ENCODE measurements around the gene CEACAM19.
"Not testable (repeated sequence)": the region's sequence is repeated elsewhere in the genome, so short reads cannot be mapped to it uniquely, and the experiment has no call there.

Gene CEACAM19

DNA sequence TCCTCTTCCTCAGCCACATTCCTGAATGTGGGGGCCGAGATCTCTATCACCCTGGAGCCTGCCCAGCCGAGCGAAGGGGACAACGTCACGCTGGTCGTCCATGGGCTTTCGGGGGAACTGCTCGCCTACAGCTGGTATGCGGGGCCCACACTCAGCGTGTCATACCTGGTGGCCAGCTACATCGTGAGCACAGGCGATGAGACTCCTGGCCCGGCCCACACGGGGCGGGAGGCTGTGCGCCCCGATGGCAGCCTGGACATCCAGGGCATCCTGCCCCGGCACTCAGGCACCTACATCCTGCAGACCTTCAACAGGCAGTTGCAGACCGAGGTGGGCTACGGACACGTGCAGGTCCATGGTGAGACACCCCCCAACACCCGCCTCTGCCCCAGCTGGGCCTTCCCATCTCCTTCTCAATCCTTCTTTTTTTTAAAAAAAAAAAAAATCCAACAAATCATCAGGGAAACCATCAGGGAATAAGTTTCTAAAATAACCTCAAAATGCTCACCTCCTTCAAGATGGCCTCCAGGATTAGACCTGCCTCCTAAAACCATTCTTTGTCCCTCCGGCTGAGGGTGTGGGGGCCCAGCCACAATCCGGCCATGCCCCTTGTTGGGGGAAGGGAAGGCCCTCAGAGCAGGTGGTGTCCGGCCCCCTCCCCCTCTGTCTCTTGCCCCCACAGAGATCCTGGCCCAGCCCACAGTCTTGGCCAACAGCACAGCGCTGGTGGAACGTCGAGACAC is 32.2 kb downstream of the CEACAM19 start:
- TF ChIP-seq SUZ12 (IDR thresholded peaks at IDR 0.05; ENCODE audit: extremely low read depth, insufficient read depth, insufficient read length) (no peak), YY1 (IDR thresholded peaks at IDR 0.05; ENCODE audit: insufficient read depth, insufficient read length) (no peak), ZNF274 (IDR thresholded peaks at IDR 0.05; ENCODE audit: low read depth, low read length) (no peak)
- Histone ChIP-seq H3K4me1 (ENCODE audit: insufficient read depth, insufficient read length) (no peaks in the 10 kb centered on the region), H3K9me3 (ENCODE audit: insufficient read depth, low read length) (no peaks in the 10 kb centered on the region), H3K4me3 (ENCODE audit: insufficient read length, low read depth) (no peak overlapping the region), H3K27me3 (ENCODE audit: insufficient read depth, insufficient read length) (no peaks in the 10 kb centered on the region), H3K36me3 (ENCODE audit: insufficient read depth, insufficient read length, low read length) (no peaks in the 10 kb centered on the region), H3K9ac (ENCODE audit: insufficient read length, low read depth) (no peak overlapping the region)
- DNase-seq (ENCODE audit: low read depth, low spot score), result no peak

DNA sequence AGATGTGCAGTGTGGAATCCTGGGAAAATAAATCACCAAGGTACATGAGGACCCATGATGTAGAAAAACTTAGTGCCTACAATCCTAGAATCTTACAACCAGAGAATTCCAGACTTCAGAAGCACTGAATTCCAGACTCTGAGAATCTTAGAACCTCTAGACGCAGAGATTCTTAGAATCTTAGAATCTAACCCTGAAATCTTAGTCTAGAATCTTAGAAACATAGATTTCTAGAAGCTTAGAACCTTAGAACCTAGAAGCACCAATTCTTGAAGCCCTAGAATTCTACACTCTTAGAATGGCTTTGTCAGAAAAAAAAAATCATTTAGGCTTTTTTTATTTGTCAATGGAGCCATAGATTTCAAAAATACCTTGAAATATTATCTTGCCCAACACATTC is 33.7 kb downstream of the CEACAM19 start:
- no peaks in the 10 kb centered on the region for H3K9me3 ChIP-seq (ENCODE audit: insufficient read depth, low read length)
- TF ChIP-seq SUZ12 (IDR thresholded peaks at IDR 0.05; ENCODE audit: extremely low read depth, insufficient read depth, insufficient read length) (no peak), ZNF274 (IDR thresholded peaks at IDR 0.05; ENCODE audit: low read depth, low read length) (no peak), YY1 (IDR thresholded peaks at IDR 0.05; ENCODE audit: insufficient read depth, insufficient read length) (no peak)
- no peak for DNase-seq (ENCODE audit: low read depth, low spot score)
- H3K9ac ChIP-seq (ENCODE audit: insufficient read length, low read depth), result no peak overlapping the region
- H3K36me3 ChIP-seq (ENCODE audit: insufficient read depth, insufficient read length, low read length), result no peaks in the 10 kb centered on the region
- no peak overlapping the region for H3K4me3 ChIP-seq (ENCODE audit: insufficient read length, low read depth)
- H3K4me1 ChIP-seq (ENCODE audit: insufficient read depth, insufficient read length), result no peaks in the 10 kb centered on the region
- no peaks in the 10 kb centered on the region for H3K27me3 ChIP-seq (ENCODE audit: insufficient read depth, insufficient read length)

DNA sequence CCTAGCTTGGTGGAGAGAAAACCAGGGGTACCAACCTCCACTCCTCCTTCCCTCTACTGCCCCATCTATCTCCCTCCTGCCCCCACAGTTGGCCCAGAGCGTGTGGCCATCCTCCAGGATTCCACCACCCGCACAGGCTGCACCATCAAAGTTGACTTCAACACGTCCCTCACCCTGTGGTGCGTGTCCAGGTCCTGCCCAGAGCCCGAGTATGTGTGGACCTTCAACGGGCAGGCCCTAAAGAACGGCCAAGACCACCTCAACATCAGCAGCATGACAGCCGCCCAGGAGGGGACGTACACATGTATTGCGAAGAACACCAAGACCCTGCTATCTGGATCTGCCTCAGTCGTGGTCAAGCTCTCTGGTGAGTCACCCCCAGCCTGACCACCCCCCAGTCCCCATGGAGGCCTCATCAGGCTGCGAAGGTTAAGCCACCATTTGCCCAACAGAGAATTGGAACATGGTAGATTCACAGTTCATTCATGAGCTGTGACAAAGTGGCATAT is 34.3 kb downstream of the CEACAM19 start:
- Histone ChIP-seq H3K4me1 (ENCODE audit: insufficient read depth, insufficient read length) (no peaks in the 10 kb centered on the region), H3K9me3 (ENCODE audit: insufficient read depth, low read length) (no peaks in the 10 kb centered on the region), H3K4me3 (ENCODE audit: insufficient read length, low read depth) (no peak overlapping the region), H3K36me3 (ENCODE audit: insufficient read depth, insufficient read length, low read length) (no peaks in the 10 kb centered on the region), H3K27me3 (ENCODE audit: insufficient read depth, insufficient read length) (no peaks in the 10 kb centered on the region), H3K9ac (ENCODE audit: insufficient read length, low read depth) (no peak overlapping the region)
- TF ChIP-seq SUZ12 (IDR thresholded peaks at IDR 0.05; ENCODE audit: extremely low read depth, insufficient read depth, insufficient read length), result no peak
- no peak for TF ChIP-seq YY1 (IDR thresholded peaks at IDR 0.05; ENCODE audit: insufficient read depth, insufficient read length)
- TF ChIP-seq ZNF274 (IDR thresholded peaks at IDR 0.05; ENCODE audit: low read depth, low read length), result no peak
- no peak for DNase-seq (ENCODE audit: low read depth, low spot score)

DNA sequence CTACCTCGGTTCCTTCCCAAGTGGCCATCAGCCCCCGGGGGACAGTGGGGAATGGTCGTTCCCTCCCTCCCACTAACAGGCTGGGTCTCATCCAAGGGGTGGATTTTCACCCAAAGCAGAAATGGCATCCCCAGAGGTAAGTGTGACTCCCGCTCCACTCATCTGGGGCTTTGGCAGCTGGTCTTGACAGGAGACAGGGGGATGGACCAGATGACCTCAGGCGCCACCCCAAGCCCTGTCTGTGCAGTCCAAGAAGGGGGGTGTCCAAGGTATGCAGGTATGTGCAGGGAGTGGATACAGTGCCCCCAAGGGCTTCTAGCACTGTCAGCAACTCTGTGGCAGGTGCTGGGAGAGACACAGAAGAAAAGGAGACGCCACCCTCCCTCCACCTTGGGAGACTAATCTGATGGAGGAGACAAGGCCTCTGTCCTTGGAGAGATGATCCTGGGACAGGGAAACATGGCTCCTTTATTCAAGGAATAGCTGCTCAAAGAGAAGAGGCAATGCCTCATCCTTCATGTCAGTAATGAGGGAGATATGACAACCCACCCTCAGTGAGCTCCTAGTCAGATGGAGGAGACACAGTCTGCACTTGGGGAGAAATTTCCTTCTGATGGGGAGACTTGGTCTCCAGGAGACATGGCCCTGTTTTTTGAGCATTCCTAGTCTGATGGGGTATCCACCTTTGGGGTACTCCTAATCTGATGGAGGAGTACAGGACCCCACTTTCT is 35.4 kb downstream of the CEACAM19 start:
- no peak for TF ChIP-seq ZNF274 (IDR thresholded peaks at IDR 0.05; ENCODE audit: low read depth, low read length)
- TF ChIP-seq YY1 (IDR thresholded peaks at IDR 0.05; ENCODE audit: insufficient read depth, insufficient read length), result no peak
- TF ChIP-seq SUZ12 (IDR thresholded peaks at IDR 0.05; ENCODE audit: extremely low read depth, insufficient read depth, insufficient read length), result no peak
- DNase-seq (ENCODE audit: low read depth, low spot score), result no peak
- H3K27me3 ChIP-seq (ENCODE audit: insufficient read depth, insufficient read length), result no peaks in the 10 kb centered on the region
- H3K36me3 ChIP-seq (ENCODE audit: insufficient read depth, insufficient read length, low read length), result no peaks in the 10 kb centered on the region
- no peak overlapping the region for H3K4me3 ChIP-seq (ENCODE audit: insufficient read length, low read depth)
- H3K9ac ChIP-seq (ENCODE audit: insufficient read length, low read depth), result no peak overlapping the region
- no peaks in the 10 kb centered on the region for H3K4me1 ChIP-seq (ENCODE audit: insufficient read depth, insufficient read length)
- no peaks in the 10 kb centered on the region for H3K9me3 ChIP-seq (ENCODE audit: insufficient read depth, low read length)

DNA sequence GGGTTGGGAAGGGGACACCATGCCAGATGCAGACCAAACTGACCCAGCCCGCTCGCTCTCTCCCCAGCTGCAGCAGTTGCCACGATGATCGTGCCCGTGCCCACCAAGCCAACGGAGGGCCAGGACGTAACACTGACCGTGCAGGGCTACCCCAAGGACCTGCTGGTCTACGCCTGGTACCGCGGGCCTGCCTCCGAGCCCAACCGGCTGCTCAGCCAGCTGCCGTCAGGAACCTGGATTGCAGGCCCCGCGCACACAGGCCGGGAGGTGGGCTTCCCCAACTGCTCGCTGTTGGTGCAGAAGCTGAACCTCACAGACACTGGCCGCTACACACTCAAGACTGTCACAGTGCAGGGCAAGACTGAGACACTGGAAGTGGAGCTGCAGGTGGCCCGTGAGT is 36.5 kb downstream of the CEACAM19 start:
- DNase-seq (ENCODE audit: low read depth, low spot score), result no peak
- H3K4me3 ChIP-seq (ENCODE audit: insufficient read length, low read depth), result no peak overlapping the region
- no peaks in the 10 kb centered on the region for H3K9me3 ChIP-seq (ENCODE audit: insufficient read depth, low read length)
- no peaks in the 10 kb centered on the region for H3K36me3 ChIP-seq (ENCODE audit: insufficient read depth, insufficient read length, low read length)
- no peaks in the 10 kb centered on the region for H3K4me1 ChIP-seq (ENCODE audit: insufficient read depth, insufficient read length)
- no peaks in the 10 kb centered on the region for H3K27me3 ChIP-seq (ENCODE audit: insufficient read depth, insufficient read length)
- H3K9ac ChIP-seq (ENCODE audit: insufficient read length, low read depth), result no peak overlapping the region
- no peak for TF ChIP-seq ZNF274 (IDR thresholded peaks at IDR 0.05; ENCODE audit: low read depth, low read length)
- TF ChIP-seq SUZ12 (IDR thresholded peaks at IDR 0.05; ENCODE audit: extremely low read depth, insufficient read depth, insufficient read length), result no peak
- TF ChIP-seq YY1 (IDR thresholded peaks at IDR 0.05; ENCODE audit: insufficient read depth, insufficient read length), result no peak

DNA sequence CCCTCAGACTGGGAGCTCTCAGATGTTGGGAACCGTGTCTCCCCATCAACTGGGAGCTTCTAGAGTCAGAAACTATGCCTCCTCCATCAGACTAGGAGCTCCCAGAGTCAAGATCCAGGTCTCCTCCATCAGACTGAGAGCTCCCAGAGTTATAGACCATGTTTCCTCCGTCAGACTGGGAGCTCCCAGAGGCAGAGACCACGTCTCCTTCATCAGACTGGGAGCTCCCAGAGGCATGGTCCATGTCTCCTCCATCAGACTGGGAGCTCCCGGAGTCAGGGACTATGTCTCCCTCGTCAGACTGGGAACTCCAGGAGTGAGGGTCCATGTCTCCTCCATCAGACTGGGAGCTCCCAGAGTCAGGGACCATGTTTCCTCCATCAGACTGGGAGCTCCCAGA is 37.7 kb downstream of the CEACAM19 start:
- no peaks in the 10 kb centered on the region for H3K27me3 ChIP-seq (ENCODE audit: insufficient read depth, insufficient read length)
- no peak for DNase-seq (ENCODE audit: low read depth, low spot score)
- H3K4me1 ChIP-seq (ENCODE audit: insufficient read depth, insufficient read length), result no peaks in the 10 kb centered on the region
- no peaks in the 10 kb centered on the region for H3K9me3 ChIP-seq (ENCODE audit: insufficient read depth, low read length)
- H3K36me3 ChIP-seq (ENCODE audit: insufficient read depth, insufficient read length, low read length), result no peaks in the 10 kb centered on the region
- no peak overlapping the region for H3K4me3 ChIP-seq (ENCODE audit: insufficient read length, low read depth)
- H3K9ac ChIP-seq (ENCODE audit: insufficient read length, low read depth), result no peak overlapping the region
- TF ChIP-seq YY1 (IDR thresholded peaks at IDR 0.05; ENCODE audit: insufficient read depth, insufficient read length) (no peak), SUZ12 (IDR thresholded peaks at IDR 0.05; ENCODE audit: extremely low read depth, insufficient read depth, insufficient read length) (no peak), ZNF274 (IDR thresholded peaks at IDR 0.05; ENCODE audit: low read depth, low read length) (no peak)

DNA sequence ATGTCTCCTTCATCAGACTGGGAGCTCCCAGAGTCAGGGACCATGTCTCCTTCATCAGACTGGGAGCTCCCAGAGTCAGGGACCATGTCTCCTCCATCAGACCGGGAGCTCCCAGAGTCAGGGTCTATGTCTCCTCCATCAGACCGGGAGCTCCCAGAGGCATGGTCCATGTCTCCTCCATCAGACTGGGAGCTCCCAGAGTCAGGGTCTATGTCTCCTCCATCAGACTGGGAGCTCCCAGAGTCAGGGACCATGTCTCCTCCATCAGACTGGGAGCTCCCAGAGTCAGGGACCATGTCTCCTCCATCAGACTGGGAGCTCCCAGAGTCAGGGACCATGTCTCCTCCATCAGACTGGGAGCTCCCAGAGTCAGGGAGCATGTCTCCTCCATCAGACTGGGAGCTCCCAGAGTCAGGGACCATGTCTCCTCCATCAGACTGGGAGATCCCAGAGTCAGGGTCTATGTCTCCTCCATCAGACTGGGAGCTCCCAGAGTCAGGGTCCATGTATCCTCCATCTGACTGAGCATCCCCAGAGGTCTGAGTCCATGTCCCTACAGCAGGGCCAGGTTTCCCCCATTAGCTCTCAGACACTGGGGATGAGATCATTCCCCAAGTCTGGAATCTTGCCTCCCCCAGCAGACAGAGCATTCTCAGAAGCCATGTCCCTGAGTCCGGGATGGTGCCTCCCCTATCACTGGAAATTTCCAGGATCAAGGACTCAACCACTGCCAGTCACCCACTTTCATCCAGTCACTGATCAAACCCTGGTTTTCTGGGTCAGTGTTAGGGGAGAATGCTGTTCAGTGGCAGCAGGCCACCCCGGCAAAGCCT is 38.4 kb downstream of the CEACAM19 start:
- H3K9me3 ChIP-seq (ENCODE audit: insufficient read depth, low read length); H3K36me3 ChIP-seq (ENCODE audit: insufficient read depth, insufficient read length, low read length); DNase-seq (ENCODE audit: low read depth, low spot score); H3K4me1 ChIP-seq (ENCODE audit: insufficient read depth, insufficient read length); H3K9ac ChIP-seq (ENCODE audit: insufficient read length, low read depth); H3K4me3 ChIP-seq (ENCODE audit: insufficient read length, low read depth); H3K27me3 ChIP-seq (ENCODE audit: insufficient read depth, insufficient read length): not testable (repeated sequence)

All from NT2/D1 (cell line).